ENCODE results near the gene ITFG1.
"Not testable (repeated sequence)": the region's sequence is repeated elsewhere in the genome, so short reads cannot be mapped to it uniquely, and the experiment has no call there.

The ITFG1 gene

GRCh38 chr16:47342055-47342454 is 118.8 kb downstream of the ITFG1 start:
- no peak for DNase-seq (ENCODE audit: low read depth)
- no peak overlapping the region for H3K4me3 ChIP-seq (replicated peaks; ENCODE audit: low read depth, low read length)
- no peak for TF ChIP-seq CTCF (IDR thresholded peaks at IDR 0.05; ENCODE audit: low read length, missing control alignments)

- not testable (repeated sequence) for H3K4me3 ChIP-seq (replicated peaks; ENCODE audit: low read depth, low read length); DNase-seq (ENCODE audit: low read depth)
Measured at GRCh38 chr16:47330562-47330961, 130.3 kb downstream of the ITFG1 start.

GRCh38 chr16:47324309-47324708 is 136.6 kb downstream of the ITFG1 start:
- DNase-seq (ENCODE audit: low read depth); H3K4me3 ChIP-seq (replicated peaks; ENCODE audit: low read depth, low read length): not testable (repeated sequence)

- DNase-seq (ENCODE audit: low read depth) = no peak
- no peak for TF ChIP-seq CTCF (IDR thresholded peaks at IDR 0.05; ENCODE audit: low read length, missing control alignments)
Measured at GRCh38 chr16:47323241-47323640, 137.6 kb downstream of the ITFG1 start.

GRCh38 chr16:47320546-47321310 is 140.1 kb downstream of the ITFG1 start:
- DNase-seq (ENCODE audit: low read depth) = no peak

More at GRCh38 chr16:47323241-47323640, 137.6 kb downstream of the ITFG1 start:
- H3K4me3 ChIP-seq (replicated peaks; ENCODE audit: low read depth, low read length) = no peak overlapping the region

GRCh38 chr16:47317465-47318240 is 143.2 kb downstream of the ITFG1 start:
- H3K4me3 ChIP-seq (replicated peaks; ENCODE audit: low read depth, low read length) = no peak overlapping the region
- no peak for DNase-seq (ENCODE audit: low read depth)
- no peak for TF ChIP-seq CTCF (IDR thresholded peaks at IDR 0.05; ENCODE audit: low read length, missing control alignments)

More at GRCh38 chr16:47320546-47321310, 140.1 kb downstream of the ITFG1 start:
- no peak overlapping the region for H3K4me3 ChIP-seq (replicated peaks; ENCODE audit: low read depth, low read length)
- TF ChIP-seq CTCF (IDR thresholded peaks at IDR 0.05; ENCODE audit: low read length, missing control alignments) = no peak

- no peak for DNase-seq (ENCODE audit: low read depth)
- TF ChIP-seq CTCF (IDR thresholded peaks at IDR 0.05; ENCODE audit: low read length, missing control alignments) = no peak
Measured at GRCh38 chr16:47316442-47317015, 144.3 kb downstream of the ITFG1 start.

More at GRCh38 chr16:47316442-47317015, 144.3 kb downstream of the ITFG1 start:
- H3K4me3 ChIP-seq (replicated peaks; ENCODE audit: low read depth, low read length) = no peak overlapping the region

All from fibroblast of pulmonary artery (primary cell).